Parathyroid adenoma (tissue), 2 donors: Measurements from ENCODE around the gene ERGIC3.

Source experiments
- H2AFZ ChIP-seq: fragments of 300-600 bp; sonication (generic); one replicate; pipeline ENCODE4 v1.7.0; 2017; ENCODE audit warnings: antibody characterized with exemption, mild to moderate bottlenecking
- H3K27ac ChIP-seq: fragments of 300-600 bp; sonication (generic); one replicate; pipeline ENCODE4 v1.7.0; 2017
- H3K27me3 ChIP-seq: fragments of 300-600 bp; sonication (generic); one replicate; pipeline ENCODE4 v1.7.0; 2017; ENCODE audit warnings: low read length; ENCODE audit not compliant: control insufficient read depth, insufficient read depth
- H3K36me3 ChIP-seq: fragments of 300-600 bp; sonication (generic); one replicate; pipeline ENCODE4 v1.7.0; 2017; ENCODE audit warnings: low read length; ENCODE audit not compliant: control insufficient read depth, insufficient read depth
- H3K4me1 ChIP-seq: fragments of 300-600 bp; sonication (generic); one replicate; pipeline ENCODE4 v1.7.0; 2017; ENCODE audit warnings: control low read depth
- H3K4me2 ChIP-seq: fragments of 300-600 bp; sonication (generic); one replicate; pipeline ENCODE4 v1.7.0; 2017; ENCODE audit warnings: low read length
- H3K4me3 ChIP-seq: fragments of 300-600 bp; sonication (generic); one replicate; pipeline ENCODE4 v1.7.0; 2017; ENCODE audit warnings: low read depth, low read length
- H3K79me2 ChIP-seq: fragments of 300-600 bp; sonication (generic); one replicate; pipeline ENCODE4 v1.7.0; 2017; ENCODE audit warnings: control low read depth
- H3K9ac ChIP-seq: fragments of 300-600 bp; sonication (generic); one replicate; pipeline ENCODE4 v1.7.0; 2017; ENCODE audit warnings: mild to moderate bottlenecking
- H3K9me3 ChIP-seq: fragments of 300-600 bp; sonication (generic); one replicate; pipeline ENCODE4 v1.7.0; 2017; ENCODE audit warnings: low read length; ENCODE audit not compliant: control insufficient read depth
- TF ChIP-seq, protein P1 (sequence below): fragments of 300-600 bp; sonication (generic); IDR thresholded peaks from one replicate; pipeline ENCODE4 v1.7.0; 2017; ENCODE audit warnings: antibody characterized with exemption, mild to moderate bottlenecking
- donor health status: primary hyperparathyroidism.

Gene ERGIC3

DNA sequence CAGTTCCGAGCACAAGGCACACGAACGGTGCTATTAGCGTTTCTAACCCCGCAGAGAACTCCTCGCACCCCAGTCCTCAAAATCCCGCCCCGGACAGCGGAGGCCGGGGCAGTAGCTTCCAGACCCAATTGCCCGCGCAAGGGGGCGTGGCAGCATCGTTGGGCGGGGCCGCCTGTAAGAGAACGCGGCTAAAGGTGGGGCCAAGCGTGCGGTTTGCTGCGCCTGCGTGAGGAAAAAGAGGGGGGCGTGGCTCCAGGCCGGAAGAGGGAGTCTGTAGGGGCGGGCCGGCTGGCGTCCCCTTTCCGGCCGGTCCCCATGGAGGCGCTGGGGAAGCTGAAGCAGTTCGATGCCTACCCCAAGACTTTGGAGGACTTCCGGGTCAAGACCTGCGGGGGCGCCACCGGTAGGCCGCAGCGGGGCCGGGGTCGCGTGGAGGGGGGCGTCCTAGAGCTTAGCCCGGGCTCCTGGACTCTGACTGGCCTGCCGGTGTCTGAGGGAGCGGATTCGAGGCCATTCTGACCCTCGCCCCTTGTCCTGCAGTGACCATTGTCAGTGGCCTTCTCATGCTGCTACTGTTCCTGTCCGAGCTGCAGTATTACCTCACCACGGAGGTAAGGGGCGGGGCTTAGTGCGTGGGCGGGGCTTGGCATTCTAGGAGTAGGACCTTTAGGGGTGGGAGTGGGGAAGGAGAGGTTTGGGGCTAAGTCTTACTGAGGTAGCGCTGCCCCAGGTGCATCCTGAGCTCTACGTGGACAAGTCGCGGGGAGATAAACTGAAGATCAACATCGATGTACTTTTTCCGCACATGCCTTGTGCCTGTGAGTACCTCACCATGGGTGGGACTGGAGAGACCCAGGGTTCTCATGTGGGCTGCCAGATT is at the start of gene ERGIC3:
TSS of gene ERGIC3 (plus strand) at position 296 of the 880 bp plus-strand sequence. CDS start at position 316, 20 bp downstream.
- Histone ChIP-seq H3K4me1 (peaks cover 3% of the 10 kb centered on the region), H3K27ac (peak within 1 kb of the TSS; percentile 71), H3K27me3 (no peaks in the 10 kb centered on the region), H3K36me3 (no peaks in the 10 kb centered on the region), H3K9ac (peak within 1 kb of the TSS; percentile 61), H3K79me2 (peaks cover 3% of the 10 kb centered on the region), H2AFZ (peak within 1 kb of the TSS; percentile 98), H3K4me2 (peak within 1 kb of the TSS; percentile 82), H3K9me3 (no peaks in the 10 kb centered on the region), H3K4me3 (peak within 1 kb of the TSS; percentile 88)
- TF ChIP-seq, protein P1, sequence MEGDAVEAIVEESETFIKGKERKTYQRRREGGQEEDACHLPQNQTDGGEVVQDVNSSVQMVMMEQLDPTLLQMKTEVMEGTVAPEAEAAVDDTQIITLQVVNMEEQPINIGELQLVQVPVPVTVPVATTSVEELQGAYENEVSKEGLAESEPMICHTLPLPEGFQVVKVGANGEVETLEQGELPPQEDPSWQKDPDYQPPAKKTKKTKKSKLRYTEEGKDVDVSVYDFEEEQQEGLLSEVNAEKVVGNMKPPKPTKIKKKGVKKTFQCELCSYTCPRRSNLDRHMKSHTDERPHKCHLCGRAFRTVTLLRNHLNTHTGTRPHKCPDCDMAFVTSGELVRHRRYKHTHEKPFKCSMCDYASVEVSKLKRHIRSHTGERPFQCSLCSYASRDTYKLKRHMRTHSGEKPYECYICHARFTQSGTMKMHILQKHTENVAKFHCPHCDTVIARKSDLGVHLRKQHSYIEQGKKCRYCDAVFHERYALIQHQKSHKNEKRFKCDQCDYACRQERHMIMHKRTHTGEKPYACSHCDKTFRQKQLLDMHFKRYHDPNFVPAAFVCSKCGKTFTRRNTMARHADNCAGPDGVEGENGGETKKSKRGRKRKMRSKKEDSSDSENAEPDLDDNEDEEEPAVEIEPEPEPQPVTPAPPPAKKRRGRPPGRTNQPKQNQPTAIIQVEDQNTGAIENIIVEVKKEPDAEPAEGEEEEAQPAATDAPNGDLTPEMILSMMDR: peak; percentile 21

DNA sequence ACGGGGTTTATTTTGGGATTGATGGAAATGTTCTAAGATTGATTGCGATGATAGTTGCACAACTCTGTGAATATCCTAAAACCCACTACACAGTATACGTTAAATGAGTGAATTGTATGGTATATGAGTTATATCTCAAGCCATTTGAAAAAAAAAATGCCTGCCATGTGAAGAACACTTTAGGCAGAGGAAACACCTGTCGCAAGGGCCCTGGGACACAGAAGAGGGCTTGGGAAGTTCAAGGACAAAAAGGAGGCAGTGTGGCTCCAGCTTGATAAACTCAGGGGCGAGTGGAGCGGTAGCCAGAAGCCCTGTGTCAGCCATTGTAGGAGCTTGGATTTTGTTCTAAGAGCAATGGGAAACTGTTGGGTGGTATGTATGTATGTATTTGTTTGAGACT is 49.5 kb upstream of the ERGIC3 start:
- H3K79me2 ChIP-seq: no peaks in the 10 kb centered on the region
- no peaks in the 10 kb centered on the region for H3K27me3 ChIP-seq
- no peak overlapping the region for H3K4me2 ChIP-seq
- no peaks in the 10 kb centered on the region for H3K4me1 ChIP-seq
- no peak overlapping the region for H3K9ac ChIP-seq
- TF ChIP-seq, protein P1: no peak
- H3K36me3 ChIP-seq: no peaks in the 10 kb centered on the region
- no peak overlapping the region for H2AFZ ChIP-seq
- no peak overlapping the region for H3K27ac ChIP-seq
- no peaks in the 10 kb centered on the region for H3K9me3 ChIP-seq
- no peak overlapping the region for H3K4me3 ChIP-seq

DNA sequence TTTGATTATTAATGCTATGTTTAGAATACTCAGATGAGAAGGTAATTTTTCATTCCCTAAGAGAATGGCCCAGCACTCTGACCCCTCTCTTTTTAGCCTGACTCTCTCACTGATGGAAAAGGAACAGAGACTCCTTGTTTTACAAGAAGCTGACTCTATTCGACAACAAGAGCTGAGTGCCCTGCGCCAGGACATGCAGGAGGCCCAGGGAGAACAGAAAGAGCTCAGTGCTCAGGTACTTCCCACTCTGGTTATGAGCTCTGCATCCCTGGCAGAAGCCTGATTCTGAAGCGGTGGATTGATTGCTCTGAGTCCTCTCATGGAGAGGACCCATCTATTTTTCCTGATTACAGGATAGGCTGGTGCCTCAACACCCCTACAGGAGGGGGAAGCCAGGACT is 45.4 kb upstream of the ERGIC3 start:
- no peaks in the 10 kb centered on the region for H3K36me3 ChIP-seq
- H2AFZ ChIP-seq: no peak overlapping the region
- TF ChIP-seq, protein P1: no peak
- no peak overlapping the region for H3K9ac ChIP-seq
- H3K4me2 ChIP-seq: no peak overlapping the region
- H3K27me3 ChIP-seq: no peaks in the 10 kb centered on the region
- no peaks in the 10 kb centered on the region for H3K79me2 ChIP-seq
- no peaks in the 10 kb centered on the region for H3K4me1 ChIP-seq
- H3K27ac ChIP-seq: no peak overlapping the region
- no peaks in the 10 kb centered on the region for H3K9me3 ChIP-seq
- H3K4me3 ChIP-seq: no peak overlapping the region

DNA sequence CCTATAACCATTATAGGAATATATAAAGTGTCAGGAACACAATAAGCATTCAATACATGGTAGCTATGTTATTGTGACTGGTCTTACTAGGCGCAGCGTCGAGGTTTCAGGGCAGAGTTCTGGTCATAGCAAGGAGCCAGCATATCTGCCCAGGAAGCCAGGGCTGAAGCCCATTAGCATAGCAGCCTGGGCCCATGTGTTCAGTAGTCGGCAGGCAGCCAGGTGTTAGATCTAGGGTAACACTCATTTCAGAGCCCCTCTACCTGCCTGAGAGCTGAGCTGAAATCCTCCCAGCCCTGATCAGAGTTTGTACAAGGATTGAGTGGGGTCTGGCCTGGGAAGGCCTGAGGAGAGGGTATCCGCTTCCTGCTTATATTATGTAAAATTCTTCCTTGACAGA is 44.6 kb upstream of the ERGIC3 start:
- TF ChIP-seq, protein P1: no peak
- Histone ChIP-seq H3K4me2 (no peak overlapping the region), H3K9me3 (no peaks in the 10 kb centered on the region), H3K27ac (no peak overlapping the region), H3K9ac (no peak overlapping the region), H3K27me3 (no peaks in the 10 kb centered on the region), H3K79me2 (no peaks in the 10 kb centered on the region), H3K4me3 (no peak overlapping the region), H3K4me1 (no peaks in the 10 kb centered on the region), H3K36me3 (no peaks in the 10 kb centered on the region), H2AFZ (no peak overlapping the region)
